Uterus (tissue), 4 donors: ENCODE measurements around the gene PCBP1. TPM values are rescaled to one million over a fixed set of nuclear protein-coding genes. Genes with fewer than 3 reads are reported as not detected.

Source experiments
- DNase-seq, 2 donors: peaks; one replicate each; pipeline ENCODE4 v3.0.0-alpha.2; 2019 to 2020
- H3K27ac ChIP-seq, 2 donors: fragments of 200-600 bp; sonication (generic); 1 replicate in 1 of 2; 2 replicates in 1 of 2; pipeline ENCODE4 v1.5.1; 2016 to 2018
- H3K27me3 ChIP-seq, 2 donors: fragments of 200-600 bp; sonication (generic); one replicate each; pipeline ENCODE4 v1.5.1; 2018 to 2019; ENCODE audit warnings: control low read depth in 1 of 2
- H3K36me3 ChIP-seq, 2 donors: fragments of 200-600 bp; sonication (generic); one replicate each; pipeline ENCODE4 v1.5.1; 2019; ENCODE audit warnings: control low read depth in 1 of 2
- H3K4me1 ChIP-seq, 2 donors: fragments of 200-600 bp; sonication (generic); one replicate each; pipeline ENCODE4 v1.5.1; 2018 to 2019; ENCODE audit warnings: control low read depth in 1 of 2
- H3K4me3 ChIP-seq, 2 donors: fragments of 200-600 bp; sonication (generic); 1 replicate in 1 of 2; 2 replicates in 1 of 2; pipeline ENCODE4 v1.5.1; 2018 to 2019; ENCODE audit warnings: mild to moderate bottlenecking in 1 of 2
- H3K9me3 ChIP-seq, 2 donors: fragments of 200-600 bp; sonication (generic); one replicate each; pipeline ENCODE4 v1.5.1; 2019; ENCODE audit warnings: control low read depth in 1 of 2
- POLR2A ChIP-seq, 2 donors: fragments of 450-650 bp; IDR thresholded peaks; one replicate each; pipeline ENCODE4 v1.6.1; 2016; ENCODE audit warnings: antibody characterized with exemption in 2 of 2, mild to moderate bottlenecking in 1 of 2, moderate library complexity in 1 of 2
- intact Hi-C: fragments of 100-400 bp; cut with DNase I; formaldehyde crosslinking; loops from one replicate; pipeline ENCODE4 v1.15.1; 2023; ENCODE audit warnings: low total_unique reads
- total RNA-seq, 4 donors: library from RNA; depleted of rRNA in 3 of 4; stranded (reverse); fragments of >200 nt in 3 of 4; gene quantifications; one replicate each; pipeline versions ENCODE4 v1.1.0 to v1.2.4, GENCODE V29; 2014 to 2023
- TF ChIP-seq, protein P1 (sequence below), 4 experiments: fragments of 200-600 bp in 2 of 4; fragments of 450-650 bp in 2 of 4; sonication (generic) in 2 of 4; IDR thresholded peaks; one replicate each; pipeline ENCODE4 v1.5.1; 2016 to 2019; ENCODE audit warnings: antibody characterized with exemption in 4 of 4, mild to moderate bottlenecking in 2 of 4, moderate library complexity in 1 of 4
- donor health status: DM: yes; HTN: yes; CAD: no.

The PCBP1 gene
- total RNA-seq, 4 donors from 2014 or later = 55.5 to 294 (median 101) TPM

DNA sequence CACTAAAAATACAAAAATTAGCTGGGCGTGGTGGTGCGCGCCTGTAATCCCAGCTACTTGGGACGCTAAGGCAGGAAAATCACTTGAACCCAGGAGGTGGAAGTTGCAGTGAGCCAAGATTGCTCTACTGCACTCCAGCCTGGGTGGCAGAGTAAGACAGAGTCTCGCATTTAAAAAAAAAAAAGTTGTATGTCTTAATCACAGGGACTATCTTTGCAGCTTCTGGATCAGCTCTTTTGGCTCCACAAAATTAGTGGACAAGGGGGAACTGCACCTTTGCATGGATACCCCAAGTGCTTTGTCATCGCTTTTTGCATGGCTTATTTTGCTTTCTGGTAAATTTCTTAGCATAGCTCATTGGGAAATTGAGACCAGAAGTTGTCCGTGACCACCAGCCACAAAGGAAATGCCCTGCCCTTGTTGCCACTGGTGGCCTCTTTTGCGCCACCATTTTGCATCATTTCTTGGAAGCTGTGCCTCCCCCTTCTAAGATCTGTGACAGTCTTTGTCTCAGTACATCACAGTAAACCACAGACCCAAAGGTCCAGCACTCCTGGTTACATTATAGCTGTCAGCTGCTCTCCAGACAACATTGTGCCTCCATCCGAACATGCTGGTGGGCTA, 43.9 kb upstream of the PCBP1 start:
- TF ChIP-seq POLR2A (IDR thresholded peaks at IDR 0.05) = no peak
- Histone ChIP-seq H3K9me3 (no peaks in the 10 kb centered on the region), H3K4me3 (no peak overlapping the region), H3K27ac (no peak overlapping the region), H3K4me1 (no peaks in the 10 kb centered on the region), H3K27me3 (no peaks in the 10 kb centered on the region), H3K36me3 (no peaks in the 10 kb centered on the region)
- intact Hi-C loops = no loop called here
- DNase-seq = no peak

DNA sequence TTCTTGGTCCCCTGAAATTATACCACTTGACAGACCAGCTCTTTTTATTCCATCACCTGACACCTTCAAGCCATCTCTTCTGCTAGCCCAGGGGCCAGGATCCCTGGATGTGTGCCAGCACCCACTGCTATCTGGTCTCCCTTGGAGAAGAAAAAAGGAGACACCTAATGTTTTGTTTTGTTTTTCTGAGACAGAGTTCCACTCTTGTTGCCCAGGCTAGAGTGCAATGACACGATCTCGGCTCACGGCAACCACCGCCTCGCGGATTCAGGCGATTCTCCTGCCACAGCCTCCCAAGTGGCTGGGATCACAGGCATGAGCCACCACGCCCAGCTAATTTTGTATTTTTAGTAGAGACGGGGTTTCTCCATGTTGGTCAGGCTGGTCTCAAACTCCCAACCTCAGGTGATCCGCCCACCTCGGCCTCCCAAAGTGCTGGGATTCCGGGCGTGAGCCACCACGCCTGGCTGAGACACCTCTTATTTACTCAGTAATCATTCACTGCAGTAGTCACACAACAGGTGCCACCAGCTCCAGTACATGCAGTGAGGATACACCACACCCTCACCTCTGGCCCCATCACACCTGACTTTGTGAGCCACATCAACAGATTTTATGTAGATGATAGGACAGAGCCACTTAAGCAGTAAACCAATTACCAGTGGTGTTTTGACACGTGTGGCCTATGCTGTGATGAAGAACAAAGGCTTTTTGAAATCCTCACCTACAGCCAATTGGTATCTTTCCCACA, 42.8 kb upstream of the PCBP1 start:
- no peaks in the 10 kb centered on the region for H3K36me3 ChIP-seq
- H3K9me3 ChIP-seq = no peaks in the 10 kb centered on the region
- H3K4me3 ChIP-seq = no peak overlapping the region
- H3K4me1 ChIP-seq = no peaks in the 10 kb centered on the region
- H3K27me3 ChIP-seq = no peaks in the 10 kb centered on the region
- intact Hi-C loops = no loop called here
- no peak for DNase-seq
- no peak for TF ChIP-seq POLR2A (IDR thresholded peaks at IDR 0.05)
- TF ChIP-seq, protein P1, sequence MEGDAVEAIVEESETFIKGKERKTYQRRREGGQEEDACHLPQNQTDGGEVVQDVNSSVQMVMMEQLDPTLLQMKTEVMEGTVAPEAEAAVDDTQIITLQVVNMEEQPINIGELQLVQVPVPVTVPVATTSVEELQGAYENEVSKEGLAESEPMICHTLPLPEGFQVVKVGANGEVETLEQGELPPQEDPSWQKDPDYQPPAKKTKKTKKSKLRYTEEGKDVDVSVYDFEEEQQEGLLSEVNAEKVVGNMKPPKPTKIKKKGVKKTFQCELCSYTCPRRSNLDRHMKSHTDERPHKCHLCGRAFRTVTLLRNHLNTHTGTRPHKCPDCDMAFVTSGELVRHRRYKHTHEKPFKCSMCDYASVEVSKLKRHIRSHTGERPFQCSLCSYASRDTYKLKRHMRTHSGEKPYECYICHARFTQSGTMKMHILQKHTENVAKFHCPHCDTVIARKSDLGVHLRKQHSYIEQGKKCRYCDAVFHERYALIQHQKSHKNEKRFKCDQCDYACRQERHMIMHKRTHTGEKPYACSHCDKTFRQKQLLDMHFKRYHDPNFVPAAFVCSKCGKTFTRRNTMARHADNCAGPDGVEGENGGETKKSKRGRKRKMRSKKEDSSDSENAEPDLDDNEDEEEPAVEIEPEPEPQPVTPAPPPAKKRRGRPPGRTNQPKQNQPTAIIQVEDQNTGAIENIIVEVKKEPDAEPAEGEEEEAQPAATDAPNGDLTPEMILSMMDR (IDR thresholded peaks at IDR 0.05) = no peak
- no peak overlapping the region for H3K27ac ChIP-seq

DNA sequence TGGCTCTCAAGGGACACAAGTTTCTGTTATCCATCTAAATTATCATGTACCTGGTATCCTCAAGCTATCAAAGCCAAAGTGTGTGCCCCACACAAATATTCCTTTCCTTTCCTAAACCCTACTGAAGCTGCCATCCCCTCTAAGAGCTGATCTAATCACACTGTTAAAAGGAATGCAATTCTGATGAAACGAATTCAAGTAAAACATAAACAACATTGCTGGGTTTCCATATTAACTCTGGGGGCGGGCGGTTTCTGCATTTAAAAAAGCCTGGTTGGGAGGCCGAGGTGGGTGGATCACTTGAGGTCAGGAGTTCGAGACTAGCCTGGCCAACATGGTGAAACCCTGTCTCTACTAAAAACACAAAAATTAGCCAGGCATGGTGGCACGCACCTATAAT, 41.9 kb upstream of the PCBP1 start:
- Histone ChIP-seq H3K4me3 (no peak overlapping the region), H3K27me3 (no peaks in the 10 kb centered on the region), H3K36me3 (no peaks in the 10 kb centered on the region), H3K9me3 (no peaks in the 10 kb centered on the region), H3K4me1 (no peaks in the 10 kb centered on the region), H3K27ac (peak overlapping the region in 1 of 2 donors; percentile 59)
- no peak for DNase-seq
- TF ChIP-seq POLR2A (IDR thresholded peaks at IDR 0.05) = no peak
- TF ChIP-seq, protein P1 (IDR thresholded peaks at IDR 0.05) = no peak
- intact Hi-C loops = no loop called here

- TF ChIP-seq POLR2A (IDR thresholded peaks at IDR 0.05) = no peak
- TF ChIP-seq, protein P1 (IDR thresholded peaks at IDR 0.05) = no peak
- Histone ChIP-seq H3K4me1 (no peaks in the 10 kb centered on the region), H3K27ac (peak overlapping the region in 1 of 2 donors; percentile 59), H3K9me3 (no peaks in the 10 kb centered on the region), H3K27me3 (no peaks in the 10 kb centered on the region), H3K4me3 (no peak overlapping the region), H3K36me3 (no peaks in the 10 kb centered on the region)
- intact Hi-C loops = no loop called here
- no peak for DNase-seq
Observed at GRCh38 chr2:70045932-70046331, 41.3 kb upstream of the PCBP1 start.

GRCh38 chr2:70046534-70046933, 40.7 kb upstream of the PCBP1 start:
- intact Hi-C loops = no loop called here
- Histone ChIP-seq H3K4me3 (no peak overlapping the region), H3K27ac (peak overlapping the region in 1 of 2 donors; percentile 59), H3K9me3 (no peaks in the 10 kb centered on the region), H3K4me1 (no peaks in the 10 kb centered on the region), H3K27me3 (no peaks in the 10 kb centered on the region), H3K36me3 (no peaks in the 10 kb centered on the region)
- no peak for TF ChIP-seq POLR2A (IDR thresholded peaks at IDR 0.05)
- no peak for DNase-seq

GRCh38 chr2:70047451-70047850, 39.8 kb upstream of the PCBP1 start:
- Histone ChIP-seq H3K9me3 (no peaks in the 10 kb centered on the region), H3K27ac (peak overlapping the region in 1 of 2 donors; percentile 59), H3K4me1 (no peaks in the 10 kb centered on the region), H3K36me3 (no peaks in the 10 kb centered on the region), H3K27me3 (no peaks in the 10 kb centered on the region), H3K4me3 (no peak overlapping the region)
- intact Hi-C loops = no loop called here
- DNase-seq = no peak
- no peak for TF ChIP-seq POLR2A (IDR thresholded peaks at IDR 0.05)
- TF ChIP-seq, protein P1 (IDR thresholded peaks at IDR 0.05) = no peak
